Measurements from ENCODE around the gene PHACTR4. TPM values are rescaled to one million over a fixed set of nuclear protein-coding genes. Genes with fewer than 3 reads are reported as not detected.

PHACTR4 gene
- total and polyA plus RNA-seq, 2 of the 8 experiments (the other 6 are each of a cell fraction or from before 2014, with no cell fraction given) = 23.7 to 57.8 TPM

GRCh38 chr1:28417926-28418637 lies 48.5 kb downstream of the PHACTR4 start:
- CTCF ChIA-PET (ENCODE audit: partially characterized antibody) = interaction anchor here (0.9 kb wide), 1 partner anchor 8 kb away, joined by 3 read pairs; no protein-coding TSS in a partner anchor
- TF ChIP-seq ASH2L (IDR thresholded peaks at IDR 0.05; ENCODE audit: low read length) = no peak
- TF ChIP-seq EP300 (IDR thresholded peaks at IDR 0.05; ENCODE audit: borderline replicate concordance in 1 of 2, low read depth in 2 of 2, low read length in 2 of 2) = no peak
- TF ChIP-seq KDM5A (IDR thresholded peaks at IDR 0.05; ENCODE audit: low read length) = no peak
- no peak for TF ChIP-seq NRF1 (IDR thresholded peaks at IDR 0.05; ENCODE audit: low read depth, low read length)
- TF ChIP-seq HDAC2 (IDR thresholded peaks at IDR 0.05; ENCODE audit: borderline replicate concordance in 1 of 2, low read depth in 2 of 2, low read length in 2 of 2) = no peak

More at GRCh38 chr1:28417926-28418637, 48.5 kb downstream of the PHACTR4 start:
- Histone ChIP-seq H3K18ac (ENCODE audit: extremely low read depth, low read length) (no peak overlapping the region), H3K79me2 (ENCODE audit: control insufficient read depth in 1 of 2, insufficient read depth in 2 of 2, low read length in 2 of 2) (peaks cover 0 to 32% of the 10 kb centered on the region in 2 experiments; a peak in 3 of 4 replicates), H3K27ac (ENCODE audit: low read depth, low read length) (no peak overlapping the region), H3K27me3 (replicated peaks in 1 of 4; ENCODE audit: control insufficient read depth in 3 of 4, extremely low read depth in 1 of 4, insufficient read depth in 3 of 4, low read length in 3 of 4) (no peaks in the 10 kb centered on the region), H2BK12ac (ENCODE audit: low read depth, low read length) (no peak overlapping the region), H3K79me1 (ENCODE audit: low read depth, low read length) (peaks cover 4% of the 10 kb centered on the region; the same call in 1 of the 2 replicates), H3K23me2 (ENCODE audit: low read depth, low read length) (no peaks in the 10 kb centered on the region), H3K23ac (ENCODE audit: insufficient read length) (no peak overlapping the region), H4K5ac (ENCODE audit: insufficient read length, low read depth, low read length) (no peak overlapping the region), H3K9me3 (ENCODE audit: insufficient read depth in 2 of 2, low read depth in 1 of 2, low read length in 1 of 2) (no peaks in the 10 kb centered on the region), H3K4ac (replicated peaks; ENCODE audit: insufficient read length, low read depth, low read length) (no peak overlapping the region), H2BK5ac (ENCODE audit: low read depth, low read length) (no peak overlapping the region), H4K91ac (replicated peaks; ENCODE audit: insufficient read length, low read length) (no peak overlapping the region), H2BK20ac (ENCODE audit: low read length) (no peak overlapping the region), H3K4me3 (ENCODE audit: extremely low read depth in 1 of 4, insufficient read depth in 2 of 4, low read depth in 3 of 4, low read length in 4 of 4) (no peak overlapping the region), H3K4me2 (ENCODE audit: insufficient read depth in 1 of 2, low read depth in 2 of 2, low read length in 2 of 2) (no peak overlapping the region), H3K36me3 (ENCODE audit: control insufficient read depth in 2 of 4, insufficient read depth in 4 of 4, low read length in 3 of 4) (no peaks in the 10 kb centered on the region), H2AK5ac (ENCODE audit: low read depth, low read length) (no peak overlapping the region), H3K9ac (replicated peaks in 1 of 4; ENCODE audit: extremely low read depth in 1 of 4, low read depth in 3 of 4, low read length in 3 of 4) (no peak overlapping the region), H2AFZ (ENCODE audit: low read length) (no peak overlapping the region), H2BK15ac (ENCODE audit: low read length) (no peak overlapping the region), H3K14ac (ENCODE audit: insufficient read length) (no peak overlapping the region), H4K8ac (ENCODE audit: extremely low read depth, insufficient read depth, low read length) (no peak overlapping the region), H4K20me1 (replicated peaks in 1 of 2; ENCODE audit: control insufficient read depth in 1 of 2, insufficient read depth in 2 of 2, low read length in 2 of 2) (no peaks in the 10 kb centered on the region), H3K56ac (replicated peaks; ENCODE audit: insufficient read length, low read depth, low read length) (no peak overlapping the region), H2BK120ac (replicated peaks; ENCODE audit: low read depth, low read length) (no peak overlapping the region), H3K4me1 (replicated peaks in 1 of 4; ENCODE audit: control insufficient read depth in 3 of 4, insufficient read depth in 4 of 4, low read length in 3 of 4) (peaks cover 0 to 3% (median 2%) of the 10 kb centered on the region in 4 experiments; a peak in 5 of 7 replicates)
- DNase-seq (ENCODE audit: low read depth in 1 of 2, low spot score in 2 of 2) (no peak), FAIRE-seq (no peak)
- POLR2A ChIA-PET (ENCODE audit: partially characterized antibody) = no interaction called here
- WGBS, 2 experiments (ENCODE audit: extremely low coverage in 1 of 2, insufficient coverage in 1 of 2, insufficient read length in 1 of 2, insufficient replicate concordance in 2 of 2, low coverage in 1 of 2, low lambda C conversion rate in 2 of 2, missing lambda C conversion rate in 1 of 2) = 100% methylated on average over 4 of the region's 4 CpGs; no CpG with 5 or more reads in 1 of the 2 experiments

Measured in H1 (cell line).